AG04449 (cell line): ENCODE measurements around the gene ZNF14.
"Not testable (repeated sequence)": the region's sequence is repeated elsewhere in the genome, so short reads cannot be mapped to it uniquely, and the experiment has no call there.

ENCODE experiments used
- CTCF ChIA-PET: fragments of 350-600 bp; formaldehyde crosslinking; extraction: SDS; loops from one replicate; lab custom pipeline; 2021; ENCODE audit warnings: antibody characterized with exemption; lab: Yijun Ruan, JAX
- POLR2A ChIA-PET: fragments of 400-600, 350-600 bp; formaldehyde crosslinking; extraction: SDS; loops from one replicate; lab custom pipeline; 2020; ENCODE audit warnings: antibody characterized with exemption, inconsistent platforms; lab: Yijun Ruan, JAX
- DNase-seq: peaks from one replicate; pipeline ENCODE4 v3.0.0-alpha.2; 2010; ENCODE audit warnings: low read depth, low spot score
- H3K4me3 ChIP-seq: 2 replicates; pipeline ENCODE4 v1.5.1; 2011; ENCODE audit warnings: low read depth, mild to moderate bottlenecking, control low read depth, low read length
- TF ChIP-seq, protein P1 (sequence below): IDR thresholded peaks from one replicate; pipeline ENCODE4 v1.5.1; 2011; ENCODE audit warnings: mild to moderate bottlenecking, moderate library complexity, low read length, control low read depth, inconsistent platforms; ENCODE audit not compliant: insufficient read depth; ENCODE audit errors: missing control alignments

Gene ZNF14

DNA sequence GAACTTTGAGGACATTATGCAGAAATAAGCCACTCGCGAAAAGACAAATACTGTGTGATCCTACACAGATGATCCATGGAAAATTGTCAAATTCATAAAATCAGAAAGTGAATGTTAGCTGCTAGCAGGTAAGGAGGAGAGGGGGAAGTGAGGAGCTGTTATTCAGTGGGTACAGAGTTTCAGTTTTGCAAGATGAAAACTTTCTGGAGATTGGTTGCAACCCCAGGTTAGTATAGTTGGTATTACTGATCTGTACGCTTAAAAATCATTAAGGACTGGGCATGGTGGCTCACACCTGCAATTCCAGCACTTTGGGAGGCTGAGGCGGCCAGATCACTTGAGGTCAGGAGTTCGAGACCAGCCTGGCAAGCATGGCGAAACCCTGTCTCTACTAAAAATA is 46.3 kb downstream of the ZNF14 start:
- no peak overlapping the region for H3K4me3 ChIP-seq
- TF ChIP-seq, protein P1, sequence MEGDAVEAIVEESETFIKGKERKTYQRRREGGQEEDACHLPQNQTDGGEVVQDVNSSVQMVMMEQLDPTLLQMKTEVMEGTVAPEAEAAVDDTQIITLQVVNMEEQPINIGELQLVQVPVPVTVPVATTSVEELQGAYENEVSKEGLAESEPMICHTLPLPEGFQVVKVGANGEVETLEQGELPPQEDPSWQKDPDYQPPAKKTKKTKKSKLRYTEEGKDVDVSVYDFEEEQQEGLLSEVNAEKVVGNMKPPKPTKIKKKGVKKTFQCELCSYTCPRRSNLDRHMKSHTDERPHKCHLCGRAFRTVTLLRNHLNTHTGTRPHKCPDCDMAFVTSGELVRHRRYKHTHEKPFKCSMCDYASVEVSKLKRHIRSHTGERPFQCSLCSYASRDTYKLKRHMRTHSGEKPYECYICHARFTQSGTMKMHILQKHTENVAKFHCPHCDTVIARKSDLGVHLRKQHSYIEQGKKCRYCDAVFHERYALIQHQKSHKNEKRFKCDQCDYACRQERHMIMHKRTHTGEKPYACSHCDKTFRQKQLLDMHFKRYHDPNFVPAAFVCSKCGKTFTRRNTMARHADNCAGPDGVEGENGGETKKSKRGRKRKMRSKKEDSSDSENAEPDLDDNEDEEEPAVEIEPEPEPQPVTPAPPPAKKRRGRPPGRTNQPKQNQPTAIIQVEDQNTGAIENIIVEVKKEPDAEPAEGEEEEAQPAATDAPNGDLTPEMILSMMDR = no peak
- POLR2A ChIA-PET = no interaction called here
- CTCF ChIA-PET = interaction anchor here (0.6 kb wide), 1 partner anchor 155 kb away, joined by 3 read pairs; no protein-coding TSS in a partner anchor
- DNase-seq = no peak

DNA sequence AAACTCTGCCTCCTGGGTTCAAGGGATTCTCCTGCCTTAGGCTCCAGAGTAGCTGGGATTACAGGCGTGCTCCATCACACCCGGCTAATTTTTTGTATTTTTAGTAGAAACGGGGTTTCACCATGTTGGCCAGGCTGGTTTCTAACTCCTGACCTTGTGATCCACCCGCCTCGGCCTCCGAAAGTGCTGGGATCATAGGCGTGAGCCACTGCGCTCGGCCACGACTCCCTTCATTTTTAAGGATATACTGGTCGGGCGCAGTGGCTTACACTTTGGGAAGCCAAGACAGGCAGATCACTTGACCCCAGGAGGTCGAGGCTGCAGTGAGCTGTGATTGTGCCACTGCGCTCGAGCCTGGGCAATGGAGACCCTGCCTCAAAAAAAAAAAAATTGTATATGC is 46.8 kb downstream of the ZNF14 start:
- POLR2A ChIA-PET, DNase-seq, H3K4me3 ChIP-seq: not testable (repeated sequence)
- CTCF ChIA-PET = interaction anchor here (0.6 kb wide), 1 partner anchor 154 kb away, joined by 3 read pairs; no protein-coding TSS in a partner anchor

DNA sequence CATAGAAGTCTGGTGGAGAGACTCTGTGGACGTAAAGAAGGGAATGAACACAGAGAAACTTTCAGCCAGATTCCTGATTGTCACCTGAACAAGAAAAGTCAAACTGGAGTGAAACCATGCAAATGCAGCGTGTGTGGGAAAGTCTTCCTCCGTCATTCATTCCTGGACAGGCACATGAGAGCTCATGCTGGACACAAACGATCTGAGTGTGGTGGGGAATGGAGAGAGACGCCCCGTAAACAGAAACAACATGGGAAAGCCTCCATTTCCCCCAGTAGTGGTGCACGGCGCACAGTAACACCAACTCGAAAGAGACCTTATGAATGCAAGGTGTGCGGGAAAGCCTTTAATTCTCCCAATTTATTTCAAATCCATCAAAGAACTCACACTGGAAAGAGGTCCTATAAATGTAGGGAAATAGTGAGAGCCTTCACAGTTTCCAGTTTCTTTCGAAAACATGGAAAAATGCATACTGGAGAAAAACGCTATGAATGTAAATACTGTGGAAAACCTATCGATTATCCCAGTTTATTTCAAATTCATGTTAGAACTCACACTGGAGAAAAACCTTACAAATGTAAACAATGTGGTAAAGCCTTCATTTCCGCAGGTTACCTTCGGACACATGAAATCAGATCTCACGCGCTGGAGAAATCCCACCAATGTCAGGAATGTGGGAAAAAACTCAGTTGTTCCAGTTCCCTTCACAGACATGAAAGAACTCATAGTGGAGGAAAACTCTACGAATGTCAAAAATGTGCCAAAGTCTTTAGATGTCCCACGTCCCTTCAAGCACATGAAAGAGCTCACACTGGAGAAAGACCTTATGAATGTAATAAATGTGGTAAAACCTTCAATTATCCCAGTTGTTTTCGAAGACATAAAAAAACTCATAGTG is 53.5 kb downstream of the ZNF14 start:
- POLR2A ChIA-PET = no interaction called here
- DNase-seq = no peak
- TF ChIP-seq, protein P1 = no peak
- no peak overlapping the region for H3K4me3 ChIP-seq
- CTCF ChIA-PET = no interaction called here

DNA sequence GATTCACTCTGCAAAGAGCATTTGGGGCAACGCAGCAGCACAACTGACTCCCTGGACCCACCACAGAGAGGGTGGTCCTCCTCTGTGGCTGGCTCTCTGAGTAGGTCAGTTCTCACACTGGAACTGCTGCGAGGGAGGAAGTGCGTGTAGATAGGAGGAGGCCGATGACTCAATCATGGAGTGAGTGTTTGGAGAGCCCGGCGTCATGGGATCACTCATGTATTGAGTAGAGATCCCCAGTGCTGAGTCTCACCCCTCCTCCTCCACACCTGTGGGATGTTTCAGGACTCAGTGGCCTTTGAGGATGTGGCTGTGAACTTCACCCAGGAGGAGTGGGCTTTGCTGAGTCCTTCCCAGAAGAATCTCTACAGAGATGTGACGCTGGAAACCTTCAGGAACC is 55.3 kb downstream of the ZNF14 start:
- ChIA-PET CTCF (no interaction called here), POLR2A (no interaction called here)
- DNase-seq = no peak
- TF ChIP-seq, protein P1 = no peak
- no peak overlapping the region for H3K4me3 ChIP-seq

DNA sequence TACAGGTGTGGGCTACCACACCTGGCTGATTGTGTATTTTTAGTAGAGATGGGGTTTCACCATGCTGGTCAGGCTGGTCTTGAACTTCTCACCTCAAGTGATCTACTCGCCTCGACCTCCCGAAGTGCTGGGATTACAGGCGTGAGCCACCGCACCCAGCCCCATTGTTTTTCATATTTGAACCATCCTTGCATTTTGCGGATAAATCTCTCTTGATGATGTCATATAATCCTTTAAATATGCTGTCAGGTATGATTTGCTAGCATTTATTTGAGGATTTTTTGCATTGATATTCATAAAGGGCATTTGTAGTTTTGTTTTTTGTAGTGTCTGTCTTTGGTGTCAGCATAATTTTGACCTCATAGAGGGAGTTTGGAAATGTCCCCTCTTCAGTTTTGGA is 58.6 kb downstream of the ZNF14 start:
- ChIA-PET CTCF (no interaction called here), POLR2A (no interaction called here)
- DNase-seq = no peak
- no peak overlapping the region for H3K4me3 ChIP-seq
- TF ChIP-seq, protein P1 = no peak

DNA sequence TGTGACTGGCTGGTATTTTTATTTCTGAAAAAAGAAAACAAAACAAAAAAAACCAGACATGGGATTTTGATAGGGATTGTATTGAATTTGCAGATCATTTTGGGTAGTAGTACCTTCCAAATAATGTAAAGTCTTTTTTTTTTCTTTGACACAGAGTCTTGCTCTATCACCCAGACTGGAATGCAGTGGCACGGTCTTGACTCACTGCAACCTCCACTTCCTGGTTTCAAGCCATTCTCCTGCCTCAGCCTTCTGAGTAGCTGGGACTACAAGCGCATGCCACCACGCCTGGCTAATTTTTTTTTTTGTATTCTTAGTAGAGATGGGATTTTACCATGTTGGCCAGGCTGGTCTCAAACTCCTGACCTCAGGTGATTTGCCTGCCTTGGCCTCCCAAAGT is 60.1 kb downstream of the ZNF14 start:
- no peak for DNase-seq
- H3K4me3 ChIP-seq = no peak overlapping the region
- CTCF ChIA-PET = no interaction called here
- POLR2A ChIA-PET = no interaction called here
- TF ChIP-seq, protein P1 = no peak
